ENCODE measurements around the gene LCN1.

The LCN1 gene

DNA sequence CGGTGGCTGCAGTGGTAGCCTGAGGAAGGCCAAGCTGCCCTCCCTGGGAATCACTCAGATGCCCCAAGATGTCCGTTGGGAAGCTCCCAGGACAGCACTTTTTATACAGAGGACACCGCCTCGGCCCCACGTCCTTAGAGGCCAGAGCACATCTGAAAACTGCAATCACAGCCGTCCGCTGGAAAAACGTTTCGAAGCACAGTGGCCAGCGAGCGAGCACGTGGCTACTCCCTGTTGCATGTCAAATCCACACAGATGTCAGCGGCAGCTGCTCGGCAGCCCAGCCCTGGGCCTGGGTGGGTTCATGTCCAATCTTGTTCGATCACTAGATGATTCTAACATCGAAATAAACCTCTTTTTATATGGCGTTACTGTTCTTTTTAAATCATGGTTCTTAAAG lies 32.7 kb upstream of the LCN1 start:
- no peak overlapping the region for H3K4me3 ChIP-seq (replicated peaks in 1 of 2; ENCODE audit: low read depth in 2 of 2, low read length in 2 of 2)
- TF ChIP-seq, protein P1, sequence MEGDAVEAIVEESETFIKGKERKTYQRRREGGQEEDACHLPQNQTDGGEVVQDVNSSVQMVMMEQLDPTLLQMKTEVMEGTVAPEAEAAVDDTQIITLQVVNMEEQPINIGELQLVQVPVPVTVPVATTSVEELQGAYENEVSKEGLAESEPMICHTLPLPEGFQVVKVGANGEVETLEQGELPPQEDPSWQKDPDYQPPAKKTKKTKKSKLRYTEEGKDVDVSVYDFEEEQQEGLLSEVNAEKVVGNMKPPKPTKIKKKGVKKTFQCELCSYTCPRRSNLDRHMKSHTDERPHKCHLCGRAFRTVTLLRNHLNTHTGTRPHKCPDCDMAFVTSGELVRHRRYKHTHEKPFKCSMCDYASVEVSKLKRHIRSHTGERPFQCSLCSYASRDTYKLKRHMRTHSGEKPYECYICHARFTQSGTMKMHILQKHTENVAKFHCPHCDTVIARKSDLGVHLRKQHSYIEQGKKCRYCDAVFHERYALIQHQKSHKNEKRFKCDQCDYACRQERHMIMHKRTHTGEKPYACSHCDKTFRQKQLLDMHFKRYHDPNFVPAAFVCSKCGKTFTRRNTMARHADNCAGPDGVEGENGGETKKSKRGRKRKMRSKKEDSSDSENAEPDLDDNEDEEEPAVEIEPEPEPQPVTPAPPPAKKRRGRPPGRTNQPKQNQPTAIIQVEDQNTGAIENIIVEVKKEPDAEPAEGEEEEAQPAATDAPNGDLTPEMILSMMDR (IDR thresholded peaks at IDR 0.05; ENCODE audit: low read depth, low read length), result no peak
- no peak for DNase-seq (ENCODE audit: low read depth in 2 of 2)

DNA sequence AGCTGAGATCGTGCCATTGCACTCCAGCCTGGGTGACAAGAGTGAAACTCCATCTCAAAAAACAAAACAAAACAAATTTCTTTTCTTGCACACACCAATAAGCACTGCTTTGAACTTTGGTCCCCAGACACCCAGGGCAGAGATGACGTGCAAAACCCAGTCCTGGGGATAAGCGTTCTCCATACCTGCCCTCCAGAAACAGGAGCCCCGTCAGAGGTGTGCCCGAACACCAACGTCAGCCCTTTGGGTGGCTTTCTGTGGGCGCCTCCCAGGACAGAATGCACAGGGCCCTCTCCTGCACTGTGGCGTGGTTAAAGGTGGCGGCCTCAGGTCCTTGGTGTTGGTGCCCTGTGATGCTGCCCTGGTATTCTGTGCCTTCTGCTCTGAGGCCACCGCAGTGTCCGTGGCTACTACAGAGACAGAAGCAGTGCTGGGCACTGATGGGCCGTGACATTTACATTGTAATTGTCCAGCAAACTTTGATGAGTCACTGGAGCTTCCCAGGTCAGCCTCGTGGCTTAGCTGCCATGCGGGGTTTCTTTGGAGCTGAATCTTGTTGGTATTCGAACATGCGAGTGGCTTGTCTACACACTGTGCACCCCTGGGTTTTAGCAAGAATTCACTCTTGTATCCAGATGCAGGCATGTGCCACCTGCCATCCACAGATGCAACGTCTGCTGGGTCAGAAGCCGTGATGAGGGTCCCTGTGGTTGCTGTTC lies 31.9 kb upstream of the LCN1 start:
- TF ChIP-seq, protein P1 (IDR thresholded peaks at IDR 0.05; ENCODE audit: low read depth, low read length), result no peak
- H3K4me3 ChIP-seq (replicated peaks in 1 of 2; ENCODE audit: low read depth in 2 of 2, low read length in 2 of 2), result no peak overlapping the region
- no peak for DNase-seq (ENCODE audit: low read depth in 2 of 2)

DNA sequence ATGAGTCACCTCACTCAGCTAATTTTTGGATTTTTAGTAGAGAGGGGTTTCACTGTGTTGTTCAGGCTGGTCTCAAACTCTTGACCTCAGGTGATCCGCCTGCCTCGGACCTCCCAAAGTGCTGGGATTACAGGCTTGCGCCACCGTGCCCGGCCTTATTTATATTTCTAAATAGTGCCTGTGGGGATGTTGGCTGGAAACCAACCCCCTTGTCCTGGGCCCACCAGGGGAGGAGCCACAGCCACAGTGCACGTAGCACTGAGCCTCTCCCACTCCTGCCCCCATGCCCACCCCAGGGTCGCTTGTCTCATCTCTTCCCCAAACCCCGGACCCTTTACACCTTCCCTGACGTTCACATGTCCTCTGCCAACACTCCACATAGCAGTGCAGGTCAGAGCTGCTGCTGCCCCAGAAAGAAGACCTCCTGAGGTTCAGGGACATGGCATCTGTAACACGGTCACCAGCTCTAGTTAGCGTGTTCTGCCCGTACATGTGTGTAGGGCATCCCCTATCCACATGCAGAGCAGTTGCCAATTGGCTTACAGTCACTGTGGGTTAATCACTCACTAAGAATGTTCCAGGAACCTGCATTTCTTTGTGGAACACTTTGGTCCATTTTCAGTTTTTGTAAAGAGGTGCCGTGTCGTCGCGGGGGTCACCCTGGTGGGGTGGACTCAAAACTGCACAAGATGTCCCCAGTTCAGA lies 30.9 kb upstream of the LCN1 start:
- TF ChIP-seq, protein P1 (IDR thresholded peaks at IDR 0.05; ENCODE audit: low read depth, low read length), result no peak
- DNase-seq (ENCODE audit: low read depth in 2 of 2), result no peak
- no peak overlapping the region for H3K4me3 ChIP-seq (replicated peaks in 1 of 2; ENCODE audit: low read depth in 2 of 2, low read length in 2 of 2)

DNA sequence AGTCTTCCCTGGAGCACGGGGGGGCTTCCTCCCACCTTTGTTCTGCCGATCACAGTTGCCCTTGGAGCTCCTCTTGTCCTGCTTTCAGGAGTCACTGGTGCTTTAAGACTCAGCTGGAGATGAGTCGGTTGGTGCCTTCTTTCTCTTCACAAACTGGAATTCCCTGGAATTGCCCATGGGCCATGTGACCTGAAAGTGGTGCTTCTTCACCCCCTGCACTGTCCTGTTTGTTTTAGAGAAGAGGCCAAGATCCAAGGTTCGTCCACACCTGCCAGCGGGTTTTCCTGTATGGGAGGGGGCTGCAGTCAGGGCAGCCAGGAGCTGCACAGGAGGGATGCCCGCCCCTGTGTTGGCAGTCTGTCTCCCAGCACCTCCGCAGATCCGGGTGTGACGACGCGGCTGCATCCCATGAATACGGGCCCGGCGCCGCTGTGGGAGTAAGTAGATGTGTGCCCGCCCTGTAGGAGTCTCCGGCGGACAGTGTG lies 30.2 kb upstream of the LCN1 start:
- no peak overlapping the region for H3K4me3 ChIP-seq (replicated peaks in 1 of 2; ENCODE audit: low read depth in 2 of 2, low read length in 2 of 2)
- no peak for DNase-seq (ENCODE audit: low read depth in 2 of 2)
- TF ChIP-seq, protein P1 (IDR thresholded peaks at IDR 0.05; ENCODE audit: low read depth, low read length), result no peak

DNA sequence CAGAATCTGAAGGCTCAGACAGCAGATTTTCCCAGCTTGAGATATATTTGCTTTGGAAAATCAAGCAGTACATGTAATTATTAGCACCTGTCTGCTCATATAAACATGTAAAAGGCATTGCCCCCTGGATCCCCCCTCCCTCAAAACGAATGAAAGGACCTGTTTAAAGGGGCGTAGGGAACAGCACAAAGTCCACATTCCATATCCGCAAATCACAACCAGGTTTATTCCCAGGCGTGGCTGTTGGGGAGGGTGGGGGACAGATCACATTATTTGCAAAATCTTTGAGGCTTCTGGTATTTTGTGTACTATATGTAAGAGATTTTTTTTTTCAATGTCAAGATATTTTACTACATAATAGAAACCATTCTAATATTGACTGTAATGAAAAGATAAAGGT lies 29.5 kb upstream of the LCN1 start:
- DNase-seq (ENCODE audit: low read depth in 2 of 2), result no peak
- TF ChIP-seq, protein P1 (IDR thresholded peaks at IDR 0.05; ENCODE audit: low read depth, low read length), result no peak
- no peak overlapping the region for H3K4me3 ChIP-seq (replicated peaks in 1 of 2; ENCODE audit: low read depth in 2 of 2, low read length in 2 of 2)

DNA sequence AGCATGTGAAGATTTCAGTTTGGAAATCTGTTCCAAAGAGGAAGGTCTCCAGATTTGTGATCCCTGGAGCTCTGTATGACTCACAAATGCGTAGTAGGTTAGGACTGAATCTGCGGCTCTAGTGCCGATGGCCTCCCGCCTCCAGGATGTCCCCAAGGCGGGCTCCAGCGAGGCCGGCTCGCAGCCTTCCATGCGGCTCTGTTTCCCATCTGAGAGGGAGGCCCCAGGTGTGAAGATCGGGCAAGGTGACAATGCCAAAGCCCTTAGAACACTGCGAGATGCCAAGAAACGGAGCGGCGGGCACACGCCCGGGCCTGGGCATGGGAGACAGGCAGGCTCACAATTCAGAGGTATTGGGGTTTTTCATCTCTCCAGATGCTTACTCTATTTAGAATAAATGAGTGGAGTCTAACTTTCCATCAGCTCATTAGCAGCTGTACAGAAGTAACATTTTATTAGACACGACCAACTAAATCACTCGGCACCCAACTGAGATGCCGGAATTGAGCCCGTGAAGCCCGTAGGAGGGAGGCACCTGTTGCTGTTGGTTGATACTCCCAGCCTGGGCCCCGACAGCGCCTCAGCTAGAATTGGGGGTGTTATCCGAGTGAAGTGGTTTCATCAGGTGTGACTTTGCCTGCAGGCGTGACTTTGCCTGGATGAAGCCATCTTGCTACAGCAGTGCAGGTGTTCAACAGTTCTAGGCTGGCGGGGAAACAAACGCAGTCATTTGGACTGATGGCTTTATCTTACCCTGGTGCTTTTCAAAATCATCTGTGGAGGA lies 28.2 kb upstream of the LCN1 start:
- no peak for DNase-seq (ENCODE audit: low read depth in 2 of 2)
- TF ChIP-seq, protein P1 (IDR thresholded peaks at IDR 0.05; ENCODE audit: low read depth, low read length), result no peak
- no peak overlapping the region for H3K4me3 ChIP-seq (replicated peaks in 1 of 2; ENCODE audit: low read depth in 2 of 2, low read length in 2 of 2)

All from cardiac fibroblast (primary cell).